HepG2 (cell line): ENCODE data around the gene TRRAP. TPM values are rescaled to one million over a fixed set of nuclear protein-coding genes. Genes with fewer than 3 reads are reported as not detected.

Experiments used
- ATAC-seq: fragments of 200-7000 bp; cut with Tn5 transposase; 3 replicates; pipeline ENCODE4 v1.9.1; 2020; ENCODE audit warnings: mild to moderate bottlenecking, moderate library complexity
- BruUV-seq: library from RNA; stranded (reverse); fragments of 400-500 nt; replicated peaks from 2 replicates; lab custom pipeline; 2021; lab: Mats Ljungman, UMichigan
- CTCF ChIA-PET: fragments of 300-600 bp; formaldehyde crosslinking; extraction: SDS; loops from one replicate; lab custom pipeline; 2021; ENCODE audit warnings: low total read pairs, inconsistent platforms, low intra/inter-chr PET ratio; lab: Yijun Ruan, JAX
- POLR2A ChIA-PET: fragments of 350-600 bp; sonication (Branson Sonifier 250); formaldehyde crosslinking; loops from one replicate; lab custom pipeline; 2020; ENCODE audit warnings: antibody characterized with exemption, inconsistent platforms; lab: Yijun Ruan, JAX
- DNase-seq: peaks from one replicate; pipeline ENCODE4 v3.0.0-alpha.2; 2015; ENCODE audit warnings: low spot score
- FAIRE-seq: peaks from 3 replicates; lab custom pipeline; 2011; peaks lifted over from hg19 to GRCh38; lab: Jason Lieb, UNC
- H2AFZ ChIP-seq: one replicate; pipeline ENCODE4 v1.6.1; 2011; ENCODE audit warnings: low read length, inconsistent platforms
- H3K27ac ChIP-seq: fragments of 300-600 bp; 3 replicates; pipeline ENCODE4 v1.8.0; 2011; ENCODE audit warnings: mixed run types, mild to moderate bottlenecking, mixed read lengths, low read length, inconsistent platforms; ENCODE audit not compliant: insufficient read depth; ENCODE audit errors: extremely low read length
- H3K27me3 ChIP-seq, 2 experiments: fragments of 200-600 bp in 1 of 2; 2 replicates in 1 of 2; 3 replicates in 1 of 2; pipeline versions ENCODE4 v1.6.0 to v1.8.0; 2011; ENCODE audit warnings: low read length in 2 of 2, mild to moderate bottlenecking in 2 of 2, moderate library complexity in 2 of 2, inconsistent platforms in 1 of 2; ENCODE audit not compliant: insufficient read depth in 2 of 2, control insufficient read depth in 1 of 2
- H3K36me3 ChIP-seq, 2 experiments: fragments of 200-600 bp in 1 of 2; replicated peaks in 1 of 2; 2 replicates in 1 of 2; 3 replicates in 1 of 2; pipeline versions ENCODE4 v1.5.1 to v1.8.0; 2011; ENCODE audit warnings: low read length in 2 of 2, inconsistent platforms in 1 of 2; ENCODE audit not compliant: insufficient read depth in 2 of 2, control insufficient read depth in 1 of 2
- H3K4me1 ChIP-seq: 2 replicates; pipeline ENCODE4 v1.5.1; 2012; ENCODE audit warnings: low read length, inconsistent platforms; ENCODE audit not compliant: insufficient read depth
- H3K4me2 ChIP-seq: 2 replicates; pipeline ENCODE4 v1.6.0; 2011; ENCODE audit warnings: low read depth, low read length, inconsistent platforms
- H3K4me3 ChIP-seq, 3 experiments: fragments of 200-600 bp in 1 of 3; sonication (generic), shearing (Covaris generic) in 1 of 3; replicated peaks in 1 of 3; 2 replicates each; pipeline ENCODE4 v1.5.1; 2011 to 2016; ENCODE audit warnings: low read length in 3 of 3, inconsistent platforms in 2 of 3, low read depth in 2 of 3, mild to moderate bottlenecking in 2 of 3, control low read depth in 1 of 3, mixed read lengths in 1 of 3; ENCODE audit not compliant: insufficient read depth in 1 of 3
- H3K79me2 ChIP-seq: one replicate; pipeline ENCODE4 v1.6.1; 2011; ENCODE audit warnings: low read length, inconsistent platforms; ENCODE audit not compliant: insufficient read depth
- H3K9ac ChIP-seq: 2 replicates; pipeline ENCODE4 v1.6.0; 2011; ENCODE audit warnings: mild to moderate bottlenecking, low read depth, low read length, inconsistent platforms; ENCODE audit not compliant: insufficient read depth
- H3K9me3 ChIP-seq: 2 replicates; pipeline ENCODE4 v1.5.1; 2012; ENCODE audit warnings: mild to moderate bottlenecking, low read length
- H4K20me1 ChIP-seq: 2 replicates; pipeline ENCODE4 v1.6.0; 2011; ENCODE audit warnings: inconsistent platforms, mild to moderate bottlenecking, low read length, moderate library complexity; ENCODE audit not compliant: insufficient read depth
- ZBTB20 ChIP-seq: sonication (generic); formaldehyde crosslinking; IDR thresholded peaks from 2 replicates; pipeline ENCODE4 v1.8.1; 2023; ENCODE audit warnings: missing genetic modification reagents, low read depth, mild to moderate bottlenecking, borderline replicate concordance
- ZFP36 ChIP-seq: fragments of 150-350 bp; IDR thresholded peaks from 2 replicates; pipeline ENCODE4 v1.6.1; 2018; ENCODE audit warnings: borderline replicate concordance, low read length, low read depth; ENCODE audit not compliant: partially characterized antibody
- ZNF629 ChIP-seq: sonication (generic); formaldehyde crosslinking; conservative IDR thresholded peaks from 2 replicates; pipeline ENCODE4 v1.5.0; 2020; ENCODE audit warnings: missing genetic modification reagents
- ZNF782 ChIP-seq: sonication (generic); formaldehyde crosslinking; IDR thresholded peaks from 2 replicates; pipeline ENCODE4 v1.4.0; 2020; ENCODE audit warnings: missing genetic modification reagents, mild to moderate bottlenecking, borderline replicate concordance
- WGBS: methylation state at CpG from one replicate; pipeline ENCODE4 v1.1.6; 2017; ENCODE audit warnings: low lambda C conversion rate; 5-methylcytosine and 5-hydroxymethylcytosine counted together
- in situ Hi-C: cut with HindIII; loops from 2 replicates; pipeline ENCODE4 v1.10.0; 2017; ENCODE audit warnings: low pct_unique_long_range_greater_than_20kb; ENCODE audit not compliant: extremely low pct_ligation_motif_present
- intact Hi-C: fragments of 100-400 bp; cut with micrococcal nuclease; formaldehyde crosslinking; loops from one replicate; pipeline ENCODE4 v1.10.0; 2022; ENCODE audit not compliant: unreplicated experiment
- polyA plus RNA-seq, 8 experiments: library from polyadenylated mRNA; depleted of rRNA in 3 of 8; stranded (reverse) in 7 of 8; unstranded in 1 of 8; fragments of >200 nt; fragmentation: Illumina TruSeq in 4 of 8; extraction: Trizol in 4 of 8; gene quantifications; 2 replicates each; pipeline versions ENCODE4 v1.2.1 to v1.2.3, GENCODE V29; 2011 to 2016; ENCODE audit warnings: low read depth in 4 of 8, missing spikeins in 1 of 8, mixed read lengths in 1 of 8; ENCODE audit not compliant: insufficient read depth in 1 of 8
- total RNA-seq, 5 experiments: library from RNA; depleted of rRNA; stranded (reverse); fragments of >200 nt; fragmentation: Illumina TruSeq; extraction: Trizol; gene quantifications; 2 replicates each; pipeline ENCODE4 v1.2.3, GENCODE V29; 2016; ENCODE audit warnings: low read depth in 1 of 5
- TF ChIP-seq, protein P1 (sequence below): sonication (generic); formaldehyde crosslinking; IDR thresholded peaks from 2 replicates; pipeline ENCODE4 v1.5.1; 2020; ENCODE audit warnings: mild to moderate bottlenecking, missing genetic modification reagents, moderate library complexity

TRRAP gene
- total and polyA plus RNA-seq, 2 of the 13 experiments (the other 11 are each of a cell fraction or from before 2014, with no cell fraction given), result 8.6 to 10.5 TPM

DNA sequence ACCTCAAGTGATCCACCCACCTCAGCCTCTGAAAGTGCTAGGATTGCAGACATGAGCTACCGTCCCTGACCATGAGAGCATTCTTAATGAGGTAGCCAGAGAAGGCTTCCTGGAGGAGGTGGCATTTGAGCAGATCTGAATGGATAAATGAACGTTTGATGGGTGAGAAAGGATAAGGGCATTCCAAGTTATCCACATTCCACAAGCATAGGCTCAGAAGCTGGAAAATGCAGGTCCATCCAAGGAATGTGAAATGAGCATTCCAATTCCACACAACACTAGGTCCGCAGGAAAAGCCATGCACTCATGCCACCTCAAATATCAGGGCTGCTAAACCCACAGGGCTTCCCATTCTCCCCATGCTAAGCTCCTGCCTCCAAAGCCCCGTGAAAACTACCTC is 25.5 kb upstream of the TRRAP start:
- TF ChIP-seq ZNF782 (no peak), ZFP36 (peak; percentile 85)
- CTCF ChIA-PET, result no interaction called here
- Histone ChIP-seq H3K4me2 (no peak overlapping the region), H3K27ac (no peak overlapping the region), H3K27me3 (peaks cover 4 to 34% of the 10 kb centered on the region in 2 experiments; a peak in 4 of 5 replicates), H3K9ac (no peak overlapping the region), H4K20me1 (no peaks in the 10 kb centered on the region), H3K4me1 (peaks cover 17% of the 10 kb centered on the region), H3K79me2 (no peaks in the 10 kb centered on the region), H3K36me3 (no peaks in the 10 kb centered on the region), H2AFZ (no peak overlapping the region), H3K9me3 (no peaks in the 10 kb centered on the region), H3K4me3 (no peak overlapping the region)
- WGBS, result 30% methylated on average over 4 of the region's 4 CpGs
- ATAC-seq (no peak), FAIRE-seq (no peak), DNase-seq (no peak)
- in situ Hi-C loops, result no loop called here
- POLR2A ChIA-PET, result no interaction called here
- BruUV-seq, result no TSS peak
- intact Hi-C loops, result no loop called here

DNA sequence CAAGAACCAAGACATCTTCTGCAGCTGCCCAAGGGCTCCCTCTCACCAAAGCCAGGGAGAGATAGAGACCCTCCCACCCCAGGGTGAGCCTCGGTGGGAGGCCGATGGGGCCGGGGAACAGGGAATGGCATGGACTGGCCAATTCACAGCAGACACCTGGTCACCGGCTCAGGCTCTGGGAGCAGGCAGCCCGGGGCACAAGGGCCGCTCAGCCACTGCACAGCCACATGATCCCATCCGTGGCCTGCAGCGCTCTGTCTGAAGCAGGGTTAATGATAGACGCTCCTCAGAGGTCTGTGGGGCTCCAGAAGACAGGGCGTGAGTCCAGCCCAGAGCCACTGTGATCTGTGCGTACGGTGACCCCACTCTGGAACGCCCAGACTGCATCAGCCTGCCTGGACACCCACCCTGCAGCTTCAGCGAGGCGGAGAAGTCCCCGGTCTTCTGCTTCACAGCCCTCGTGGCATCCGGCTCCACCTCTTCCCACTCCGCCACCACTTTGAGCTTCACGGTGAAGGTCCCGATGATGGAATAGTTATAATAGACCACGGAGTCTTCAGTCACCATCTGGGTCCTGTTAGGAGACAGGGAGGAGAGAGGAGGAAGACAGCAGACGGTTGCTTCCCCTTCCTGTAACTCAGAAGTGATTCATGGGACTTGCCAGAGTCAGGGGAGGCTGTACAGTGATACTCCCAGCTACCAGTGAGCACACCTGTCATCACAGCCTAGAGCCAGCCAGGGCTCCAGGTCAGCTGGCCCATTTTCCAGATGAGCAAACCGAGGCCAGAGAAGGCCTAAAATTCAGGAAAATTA is 22.5 kb upstream of the TRRAP start:
- POLR2A ChIA-PET, result no interaction called here
- peaks cover 4 to 37% of the 10 kb centered on the region in 2 experiments; a peak in 4 of 5 replicates for H3K27me3 ChIP-seq
- H4K20me1 ChIP-seq, result no peaks in the 10 kb centered on the region
- H3K9ac ChIP-seq, result no peak overlapping the region
- no peak overlapping the region for H3K27ac ChIP-seq
- H3K9me3 ChIP-seq, result no peaks in the 10 kb centered on the region
- no peaks in the 10 kb centered on the region for H3K36me3 ChIP-seq
- intact Hi-C loops, result no loop called here
- peak; percentile 71 for ATAC-seq
- CTCF ChIA-PET, result no interaction called here
- no peak for DNase-seq
- no TSS peak for BruUV-seq
- H3K4me1 ChIP-seq, result peaks cover 17% of the 10 kb centered on the region
- no peaks in the 10 kb centered on the region for H3K79me2 ChIP-seq
- WGBS, result 6% methylated on average over 12 of the region's 24 CpGs
- peak overlapping the region; percentile 28; the same call in 1 of the 2 replicates for H3K4me2 ChIP-seq
- H3K4me3 ChIP-seq, result peak overlapping the region in 1 of 3 experiments; percentile 15; a peak in 1 of 6 replicates
- in situ Hi-C loops, result no loop called here
- TF ChIP-seq ZNF629 (CRISPR knock-in tag), result peak; percentile 91
- TF ChIP-seq, protein P1, sequence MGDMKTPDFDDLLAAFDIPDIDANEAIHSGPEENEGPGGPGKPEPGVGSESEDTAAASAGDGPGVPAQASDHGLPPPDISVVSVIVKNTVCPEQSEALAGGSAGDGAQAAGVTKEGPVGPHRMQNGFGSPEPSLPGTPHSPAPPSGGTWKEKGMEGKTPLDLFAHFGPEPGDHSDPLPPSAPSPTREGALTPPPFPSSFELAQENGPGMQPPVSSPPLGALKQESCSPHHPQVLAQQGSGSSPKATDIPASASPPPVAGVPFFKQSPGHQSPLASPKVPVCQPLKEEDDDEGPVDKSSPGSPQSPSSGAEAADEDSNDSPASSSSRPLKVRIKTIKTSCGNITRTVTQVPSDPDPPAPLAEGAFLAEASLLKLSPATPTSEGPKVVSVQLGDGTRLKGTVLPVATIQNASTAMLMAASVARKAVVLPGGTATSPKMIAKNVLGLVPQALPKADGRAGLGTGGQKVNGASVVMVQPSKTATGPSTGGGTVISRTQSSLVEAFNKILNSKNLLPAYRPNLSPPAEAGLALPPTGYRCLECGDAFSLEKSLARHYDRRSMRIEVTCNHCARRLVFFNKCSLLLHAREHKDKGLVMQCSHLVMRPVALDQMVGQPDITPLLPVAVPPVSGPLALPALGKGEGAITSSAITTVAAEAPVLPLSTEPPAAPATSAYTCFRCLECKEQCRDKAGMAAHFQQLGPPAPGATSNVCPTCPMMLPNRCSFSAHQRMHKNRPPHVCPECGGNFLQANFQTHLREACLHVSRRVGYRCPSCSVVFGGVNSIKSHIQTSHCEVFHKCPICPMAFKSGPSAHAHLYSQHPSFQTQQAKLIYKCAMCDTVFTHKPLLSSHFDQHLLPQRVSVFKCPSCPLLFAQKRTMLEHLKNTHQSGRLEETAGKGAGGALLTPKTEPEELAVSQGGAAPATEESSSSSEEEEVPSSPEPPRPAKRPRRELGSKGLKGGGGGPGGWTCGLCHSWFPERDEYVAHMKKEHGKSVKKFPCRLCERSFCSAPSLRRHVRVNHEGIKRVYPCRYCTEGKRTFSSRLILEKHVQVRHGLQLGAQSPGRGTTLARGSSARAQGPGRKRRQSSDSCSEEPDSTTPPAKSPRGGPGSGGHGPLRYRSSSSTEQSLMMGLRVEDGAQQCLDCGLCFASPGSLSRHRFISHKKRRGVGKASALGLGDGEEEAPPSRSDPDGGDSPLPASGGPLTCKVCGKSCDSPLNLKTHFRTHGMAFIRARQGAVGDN, result 0 out of 2 replicates have a peak, but pooled peaks have one; percentile 17
- no peak for TF ChIP-seq ZBTB20 (CRISPR knock-in tag)
- FAIRE-seq, result no peak
- H2AFZ ChIP-seq, result no peak overlapping the region
